ENCODE data around the gene POLD1.

DNA sequence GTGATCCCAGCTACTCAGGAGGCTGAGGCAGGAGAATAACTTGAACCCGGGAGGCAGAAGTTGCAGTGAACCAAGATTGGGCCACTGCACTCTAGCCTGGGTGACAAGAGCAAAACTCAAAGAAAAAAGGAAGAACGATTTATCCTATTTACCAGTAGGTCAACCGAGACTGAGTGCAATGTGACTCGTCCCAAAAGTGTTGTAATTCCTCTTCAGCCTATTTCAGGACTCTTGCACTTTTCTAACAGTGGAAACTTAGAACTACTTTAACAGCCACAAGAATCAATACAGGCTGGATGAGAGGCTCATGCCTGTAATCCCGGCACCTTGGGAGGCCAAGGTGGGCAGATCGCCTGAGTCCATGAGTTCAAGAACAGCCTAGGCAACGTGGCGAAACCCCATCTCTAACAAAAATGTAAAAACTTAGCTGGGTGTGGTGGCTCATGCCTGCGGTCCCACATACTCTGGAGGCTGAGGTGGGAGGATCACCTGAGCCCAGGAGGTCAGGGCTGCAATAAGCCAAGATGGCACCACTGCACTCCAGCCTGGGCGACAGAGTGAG is 12.2 kb upstream of the POLD1 start:
- TF ChIP-seq EP300 (IDR thresholded peaks at IDR 0.05; ENCODE audit: low read depth in 2 of 2, low read length in 2 of 2) (no peak), EP300 (CRISPR knock-in tag; IDR thresholded peaks at IDR 0.05; ENCODE audit: borderline replicate concordance) (no peak), ZFX (CRISPR knock-in tag; IDR thresholded peaks at IDR 0.05; ENCODE audit: low read depth) (no peak), FOXM1 (CRISPR knock-in tag; IDR thresholded peaks at IDR 0.05) (no peak), HNRNPH1 (optimal IDR thresholded peaks at IDR 0.05; ENCODE audit: low read depth, low read length) (no peak), CC2D1A (CRISPR knock-in tag; IDR thresholded peaks at IDR 0.05) (no peak), ETV5 (CRISPR knock-in tag; IDR thresholded peaks at IDR 0.05; ENCODE audit: borderline replicate concordance) (no peak), GTF3A (CRISPR knock-in tag; conservative IDR thresholded peaks at IDR 0.05) (no peak), ZNF382 (CRISPR knock-in tag; IDR thresholded peaks at IDR 0.05; ENCODE audit: borderline replicate concordance) (no peak), ZNF335 (CRISPR knock-in tag; IDR thresholded peaks at IDR 0.05) (no peak)
- TF ChIP-seq, protein P1, sequence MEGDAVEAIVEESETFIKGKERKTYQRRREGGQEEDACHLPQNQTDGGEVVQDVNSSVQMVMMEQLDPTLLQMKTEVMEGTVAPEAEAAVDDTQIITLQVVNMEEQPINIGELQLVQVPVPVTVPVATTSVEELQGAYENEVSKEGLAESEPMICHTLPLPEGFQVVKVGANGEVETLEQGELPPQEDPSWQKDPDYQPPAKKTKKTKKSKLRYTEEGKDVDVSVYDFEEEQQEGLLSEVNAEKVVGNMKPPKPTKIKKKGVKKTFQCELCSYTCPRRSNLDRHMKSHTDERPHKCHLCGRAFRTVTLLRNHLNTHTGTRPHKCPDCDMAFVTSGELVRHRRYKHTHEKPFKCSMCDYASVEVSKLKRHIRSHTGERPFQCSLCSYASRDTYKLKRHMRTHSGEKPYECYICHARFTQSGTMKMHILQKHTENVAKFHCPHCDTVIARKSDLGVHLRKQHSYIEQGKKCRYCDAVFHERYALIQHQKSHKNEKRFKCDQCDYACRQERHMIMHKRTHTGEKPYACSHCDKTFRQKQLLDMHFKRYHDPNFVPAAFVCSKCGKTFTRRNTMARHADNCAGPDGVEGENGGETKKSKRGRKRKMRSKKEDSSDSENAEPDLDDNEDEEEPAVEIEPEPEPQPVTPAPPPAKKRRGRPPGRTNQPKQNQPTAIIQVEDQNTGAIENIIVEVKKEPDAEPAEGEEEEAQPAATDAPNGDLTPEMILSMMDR (CRISPR knock-in tag; IDR thresholded peaks at IDR 0.05), result no peak
- TF ChIP-seq, protein P2, sequence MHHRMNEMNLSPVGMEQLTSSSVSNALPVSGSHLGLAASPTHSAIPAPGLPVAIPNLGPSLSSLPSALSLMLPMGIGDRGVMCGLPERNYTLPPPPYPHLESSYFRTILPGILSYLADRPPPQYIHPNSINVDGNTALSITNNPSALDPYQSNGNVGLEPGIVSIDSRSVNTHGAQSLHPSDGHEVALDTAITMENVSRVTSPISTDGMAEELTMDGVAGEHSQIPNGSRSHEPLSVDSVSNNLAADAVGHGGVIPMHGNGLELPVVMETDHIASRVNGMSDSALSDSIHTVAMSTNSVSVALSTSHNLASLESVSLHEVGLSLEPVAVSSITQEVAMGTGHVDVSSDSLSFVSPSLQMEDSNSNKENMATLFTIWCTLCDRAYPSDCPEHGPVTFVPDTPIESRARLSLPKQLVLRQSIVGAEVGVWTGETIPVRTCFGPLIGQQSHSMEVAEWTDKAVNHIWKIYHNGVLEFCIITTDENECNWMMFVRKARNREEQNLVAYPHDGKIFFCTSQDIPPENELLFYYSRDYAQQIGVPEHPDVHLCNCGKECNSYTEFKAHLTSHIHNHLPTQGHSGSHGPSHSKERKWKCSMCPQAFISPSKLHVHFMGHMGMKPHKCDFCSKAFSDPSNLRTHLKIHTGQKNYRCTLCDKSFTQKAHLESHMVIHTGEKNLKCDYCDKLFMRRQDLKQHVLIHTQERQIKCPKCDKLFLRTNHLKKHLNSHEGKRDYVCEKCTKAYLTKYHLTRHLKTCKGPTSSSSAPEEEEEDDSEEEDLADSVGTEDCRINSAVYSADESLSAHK (CRISPR knock-in tag; IDR thresholded peaks at IDR 0.05; ENCODE audit: borderline replicate concordance), result no peak
- TF ChIP-seq, protein P3, sequence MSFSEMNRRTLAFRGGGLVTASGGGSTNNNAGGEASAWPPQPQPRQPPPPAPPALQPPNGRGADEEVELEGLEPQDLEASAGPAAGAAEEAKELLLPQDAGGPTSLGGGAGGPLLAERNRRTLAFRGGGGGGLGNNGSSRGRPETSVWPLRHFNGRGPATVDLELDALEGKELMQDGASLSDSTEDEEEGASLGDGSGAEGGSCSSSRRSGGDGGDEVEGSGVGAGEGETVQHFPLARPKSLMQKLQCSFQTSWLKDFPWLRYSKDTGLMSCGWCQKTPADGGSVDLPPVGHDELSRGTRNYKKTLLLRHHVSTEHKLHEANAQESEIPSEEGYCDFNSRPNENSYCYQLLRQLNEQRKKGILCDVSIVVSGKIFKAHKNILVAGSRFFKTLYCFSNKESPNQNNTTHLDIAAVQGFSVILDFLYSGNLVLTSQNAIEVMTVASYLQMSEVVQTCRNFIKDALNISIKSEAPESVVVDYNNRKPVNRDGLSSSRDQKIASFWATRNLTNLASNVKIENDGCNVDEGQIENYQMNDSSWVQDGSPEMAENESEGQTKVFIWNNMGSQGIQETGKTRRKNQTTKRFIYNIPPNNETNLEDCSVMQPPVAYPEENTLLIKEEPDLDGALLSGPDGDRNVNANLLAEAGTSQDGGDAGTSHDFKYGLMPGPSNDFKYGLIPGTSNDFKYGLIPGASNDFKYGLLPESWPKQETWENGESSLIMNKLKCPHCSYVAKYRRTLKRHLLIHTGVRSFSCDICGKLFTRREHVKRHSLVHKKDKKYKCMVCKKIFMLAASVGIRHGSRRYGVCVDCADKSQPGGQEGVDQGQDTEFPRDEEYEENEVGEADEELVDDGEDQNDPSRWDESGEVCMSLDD (CRISPR knock-in tag; IDR thresholded peaks at IDR 0.05; ENCODE audit: borderline replicate concordance), result no peak

All from HepG2 (cell line).